Ammon's horn (tissue), 1 donor: ENCODE measurements around the gene ARHGAP12.
A peak's percentile ranks its signal among the peaks of the same experiment; 100 is the strongest.

Source experiments
- DNase-seq: peaks from one replicate; pipeline ENCODE4 v3.0.0-alpha.2; 2016; ENCODE audit warnings: low spot score

Gene ARHGAP12

GRCh38 chr10:31765541-31765940 lies 163.1 kb downstream of the ARHGAP12 start:
- no peak for DNase-seq

DNA sequence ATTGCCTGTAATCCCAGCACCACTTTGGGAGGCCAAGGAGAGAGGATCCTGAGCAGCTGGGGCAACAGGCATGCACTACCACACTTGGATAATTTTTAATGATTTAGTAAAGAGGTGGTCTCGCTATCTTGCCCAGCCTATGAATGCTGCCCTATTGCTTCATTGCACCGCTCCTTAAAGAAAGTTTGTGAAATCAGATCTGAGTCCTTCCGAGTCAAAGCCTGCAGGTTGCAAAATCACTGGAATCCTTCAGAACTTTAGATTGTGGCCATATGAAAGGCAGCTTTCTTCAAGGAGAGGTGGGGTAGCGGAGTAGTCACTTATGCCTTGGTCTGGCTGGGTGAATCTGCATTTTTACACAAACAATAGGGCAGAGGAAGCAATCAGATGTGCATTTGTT lies 166.3 kb downstream of the ARHGAP12 start:
- no peak for DNase-seq

GRCh38 chr10:31761156-31761555 lies 167.5 kb downstream of the ARHGAP12 start:
- no peak for DNase-seq

DNA sequence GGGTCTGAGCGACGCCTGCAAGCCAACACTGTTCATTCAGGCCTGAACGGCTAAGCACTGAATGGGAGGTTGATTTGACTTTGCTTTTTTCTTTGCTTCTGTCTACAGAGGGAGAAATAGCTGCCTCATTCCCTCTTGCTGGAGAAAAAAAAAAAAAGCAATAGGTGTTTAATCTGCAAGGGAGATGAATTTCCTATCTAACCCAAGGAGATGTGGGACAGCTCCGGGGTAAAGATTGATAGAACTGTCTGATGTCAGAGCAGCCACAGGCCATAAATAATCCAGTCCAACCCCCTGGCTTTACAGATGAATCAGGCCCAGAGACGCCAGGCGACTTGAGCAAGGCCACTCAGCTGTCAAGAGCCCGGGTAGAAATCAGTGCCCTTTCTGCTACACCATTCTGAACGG lies 168.0 kb downstream of the ARHGAP12 start:
- DNase-seq, result no peak

GRCh38 chr10:31759799-31760626 lies 168.6 kb downstream of the ARHGAP12 start:
- DNase-seq, result peak; percentile 99

GRCh38 chr10:31759124-31759798 lies 169.4 kb downstream of the ARHGAP12 start:
- peak; percentile 40 for DNase-seq

DNA sequence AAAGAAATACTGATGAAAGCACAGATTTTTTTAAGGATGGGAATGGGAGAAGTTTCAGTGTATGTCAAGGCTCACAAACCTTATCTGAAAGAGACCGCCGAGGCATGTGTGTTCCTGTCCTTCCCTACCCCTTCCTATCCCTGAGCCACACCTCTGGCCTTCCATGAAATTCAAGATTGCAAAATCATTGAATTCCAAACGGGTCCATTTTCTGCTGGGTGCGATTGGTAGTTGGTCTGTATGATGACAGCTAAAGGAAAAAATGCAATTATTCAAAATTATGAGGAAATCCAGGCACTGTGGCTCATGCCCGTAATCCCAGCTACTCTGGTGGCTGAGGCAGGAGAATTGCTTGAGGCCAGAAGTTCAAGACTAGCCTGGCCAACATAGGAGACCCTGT lies 170.1 kb downstream of the ARHGAP12 start:
- DNase-seq, result no peak

DNA sequence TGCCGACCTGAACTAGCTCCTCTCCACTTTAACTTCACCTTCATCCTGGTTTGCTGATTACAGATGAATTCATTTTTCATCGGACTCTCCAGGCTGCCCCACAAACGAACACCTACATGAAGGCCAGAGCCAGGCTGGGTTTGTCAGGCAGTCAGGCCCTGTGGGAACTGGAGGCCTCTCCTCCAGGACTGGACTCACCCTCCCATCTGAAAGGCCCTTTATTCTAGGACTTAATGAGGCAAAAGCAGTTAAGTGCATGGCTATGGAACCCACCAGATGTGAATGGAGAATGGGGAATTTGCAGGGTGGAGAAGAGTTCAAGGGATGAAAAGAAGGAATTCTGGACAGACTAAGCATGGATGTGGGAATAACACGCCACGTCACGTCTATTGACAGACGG lies 170.8 kb downstream of the ARHGAP12 start:
- peak; percentile 43 for DNase-seq

DNA sequence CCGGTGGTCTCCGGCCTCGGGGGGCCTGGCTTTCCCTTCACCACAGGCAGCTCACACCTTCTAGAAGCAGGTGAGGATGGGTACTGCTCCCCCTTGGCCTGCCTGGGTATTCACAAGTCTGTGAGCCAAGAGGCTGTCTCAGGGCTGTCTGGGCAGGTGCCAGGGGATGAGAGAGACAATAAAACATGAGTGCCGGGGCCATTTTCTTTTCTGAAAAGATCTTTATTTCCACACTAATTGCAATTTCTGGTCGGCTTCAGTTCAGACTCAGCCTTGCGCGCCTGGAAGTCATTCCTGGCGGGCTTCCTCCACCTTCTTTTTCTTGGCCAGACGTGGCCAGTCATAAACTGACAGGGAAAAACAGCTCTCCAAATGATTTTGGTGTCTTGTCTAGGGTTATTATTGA lies 171.2 kb downstream of the ARHGAP12 start:
- DNase-seq, result peak; percentile 35

DNA sequence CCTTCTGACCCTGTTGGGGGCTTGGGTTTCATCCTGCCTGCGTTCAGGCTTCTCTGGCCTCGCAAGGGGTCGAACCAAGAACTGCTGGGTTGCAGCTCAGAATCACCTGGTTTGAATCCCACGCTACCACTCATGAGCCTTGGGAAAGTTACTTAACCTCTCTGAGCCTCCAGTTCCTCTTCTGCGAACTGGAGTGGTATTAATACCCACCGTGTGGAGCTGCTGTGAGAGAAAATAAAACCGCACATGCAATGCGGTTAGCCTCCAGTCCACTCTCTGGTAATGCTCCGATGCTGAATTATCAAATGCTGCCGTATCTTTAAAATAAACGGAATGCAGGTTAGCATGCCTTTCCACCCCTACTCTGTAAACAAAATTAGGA lies 171.9 kb downstream of the ARHGAP12 start:
- DNase-seq, result peak; percentile 25

DNA sequence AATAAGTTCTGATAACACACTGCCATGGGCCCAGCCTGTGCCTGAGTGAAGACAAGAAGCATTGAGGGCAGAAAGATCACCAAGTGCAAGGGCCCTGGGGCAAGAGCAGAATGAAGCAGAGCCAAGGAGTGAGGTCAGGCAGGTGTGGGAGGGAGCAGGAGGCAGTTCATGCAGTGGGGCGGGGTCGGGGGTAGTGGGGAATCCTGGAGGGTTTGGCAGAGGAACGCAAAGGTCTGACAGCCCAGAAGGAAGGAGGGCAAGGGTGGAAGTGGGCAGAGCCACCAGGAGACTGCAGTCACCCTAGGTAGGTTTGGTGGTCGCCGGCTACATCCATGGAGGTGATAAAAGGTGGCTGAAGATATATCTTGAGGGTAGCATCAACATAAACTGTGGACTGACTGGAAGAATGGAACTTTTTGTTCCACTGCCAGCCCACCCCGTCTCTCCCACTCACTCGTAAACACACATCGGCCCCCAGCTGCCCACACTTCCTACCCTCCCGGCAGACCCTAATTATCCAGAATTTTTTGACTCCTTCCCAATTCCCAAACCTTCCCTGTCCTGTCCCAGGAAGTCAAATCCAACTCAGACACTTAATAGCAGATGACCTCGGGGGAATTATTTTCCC lies 172.4 kb downstream of the ARHGAP12 start:
- DNase-seq, result no peak
